CD4-positive, alpha-beta memory T cell (primary cell): Measurements from ENCODE around the gene RSPO3. TPM values are rescaled to one million over a fixed set of nuclear protein-coding genes. Genes with fewer than 3 reads are reported as not detected.

ENCODE experiments used
- CTCF ChIA-PET: fragments of 350-600 bp; sonication (Branson Sonifier 250); formaldehyde crosslinking; loops from one replicate; lab custom pipeline; 2021; ENCODE audit warnings: inconsistent platforms; ENCODE audit not compliant: partially characterized antibody; lab: Charles Lee
- POLR2A ChIA-PET: fragments of 350-600 bp; sonication (Branson Sonifier 250); formaldehyde crosslinking; loops from one replicate; lab custom pipeline; 2021; ENCODE audit not compliant: partially characterized antibody; lab: Charles Lee
- DNase-seq, 5 donors: peaks; one replicate each; pipeline versions ENCODE4 v3.0.0 to v3.0.0-alpha.2; 2020 to 2022; ENCODE audit warnings: mixed read lengths in 1 of 5
- H3K27ac ChIP-seq: one replicate; pipeline ENCODE4 v1.7.0; 2013; ENCODE audit warnings: low read depth, low read length
- H3K27me3 ChIP-seq: 2 replicates; pipeline ENCODE4 v1.7.0; 2013; ENCODE audit warnings: mild to moderate bottlenecking, low read length, moderate library complexity; ENCODE audit not compliant: insufficient read depth
- H3K36me3 ChIP-seq: 2 replicates; pipeline ENCODE4 v1.7.0; 2013; ENCODE audit warnings: mild to moderate bottlenecking, low read length, moderate library complexity; ENCODE audit not compliant: insufficient read depth
- H3K4me1 ChIP-seq: 2 replicates; pipeline ENCODE4 v1.7.0; 2013; ENCODE audit warnings: mild to moderate bottlenecking, low read length, moderate library complexity; ENCODE audit not compliant: insufficient read depth
- H3K4me3 ChIP-seq, 2 donors: one replicate each; pipeline ENCODE4 v1.7.0; 2013; ENCODE audit warnings: low read length in 2 of 2, mild to moderate bottlenecking in 1 of 2
- H3K9me3 ChIP-seq, 2 donors: one replicate each; pipeline ENCODE4 v1.7.0; 2013; ENCODE audit warnings: low read length in 2 of 2, control low read depth in 1 of 2; ENCODE audit not compliant: control insufficient read depth in 1 of 2
- H3K27ac Mint-ChIP-seq, 7 donors: one replicate each; pipeline ENCODE4 v1.8.0; 2020 to 2021; ENCODE audit warnings: mixed read lengths in 7 of 7, mild to moderate bottlenecking in 6 of 7, inconsistent platforms in 3 of 7, moderate library complexity in 3 of 7
- H3K27me3 Mint-ChIP-seq, 2 donors: one replicate each; pipeline ENCODE4 v1.8.0; 2020 to 2021; ENCODE audit warnings: mixed read lengths in 2 of 2
- H3K36me3 Mint-ChIP-seq, 2 donors: one replicate each; pipeline ENCODE4 v1.8.0; 2020 to 2021; ENCODE audit warnings: mixed read lengths in 2 of 2, inconsistent platforms in 1 of 2, mild to moderate bottlenecking in 1 of 2
- H3K4me1 Mint-ChIP-seq, 4 donors: one replicate each; pipeline ENCODE4 v1.8.0; 2020 to 2021; ENCODE audit warnings: mixed read lengths in 4 of 4, mild to moderate bottlenecking in 1 of 4
- H3K4me3 Mint-ChIP-seq, 8 donors: one replicate each; pipeline ENCODE4 v1.8.0; 2020 to 2021; ENCODE audit warnings: mixed read lengths in 8 of 8, mild to moderate bottlenecking in 7 of 8, moderate library complexity in 6 of 8, inconsistent platforms in 3 of 8
- H3K9me3 Mint-ChIP-seq, 8 donors: one replicate each; pipeline ENCODE4 v1.8.0; 2020 to 2021; ENCODE audit warnings: mixed read lengths in 8 of 8, mild to moderate bottlenecking in 5 of 8, inconsistent platforms in 3 of 8, moderate library complexity in 1 of 8
- intact Hi-C: fragments of 100-400 bp; cut with micrococcal nuclease; formaldehyde crosslinking; loops from one replicate; pipeline ENCODE4 v1.15.1; 2023
- polyA plus RNA-seq, 2 donors: library from polyadenylated mRNA; unstranded; fragments of 300-500 nt; fragmentation: Illumina TruSeq; gene quantifications; one replicate each; pipeline ENCODE4 v1.2.3, GENCODE V29; 2021
- total RNA-seq, 2 experiments: library from RNA; stranded (reverse); gene quantifications; one replicate each; pipeline ENCODE4 v1.2.3, GENCODE V29; 2021

The RSPO3 gene
- total and polyA plus RNA-seq, 4 experiments from 2014 or later, result not detected

DNA sequence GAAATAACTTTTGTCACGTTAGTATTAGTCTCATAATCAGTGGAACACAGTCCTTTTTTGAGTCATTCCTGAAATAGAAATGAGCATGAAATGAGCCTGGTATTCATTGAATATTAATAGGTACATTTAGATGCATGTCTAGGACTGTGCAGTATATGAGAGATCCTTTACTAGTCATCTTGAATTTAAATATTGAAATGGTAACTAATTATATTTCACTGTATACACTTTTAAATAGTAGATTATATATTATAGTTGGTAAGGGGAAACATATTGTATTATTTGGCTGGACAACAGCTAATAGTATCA, 59.4 kb downstream of the RSPO3 start:
- DNase-seq, result no peak
- H3K36me3 ChIP-seq, result no peaks in the 10 kb centered on the region
- Mint-ChIP-seq H3K9me3 (peaks cover 0 to 3% (median 0%) of the 10 kb centered on the region in 8 donors), H3K36me3 (no peaks in the 10 kb centered on the region), H3K27ac (no peak overlapping the region), H3K4me3 (no peak overlapping the region), H3K27me3 (peaks cover 11 to 15% of the 10 kb centered on the region in 2 donors), H3K4me1 (no peaks in the 10 kb centered on the region)
- H3K4me1 ChIP-seq, result no peaks in the 10 kb centered on the region
- H3K9me3 ChIP-seq, result no peaks in the 10 kb centered on the region
- CTCF ChIA-PET, result no interaction called here
- H3K4me3 ChIP-seq, result no peak overlapping the region
- POLR2A ChIA-PET, result no interaction called here
- no peaks in the 10 kb centered on the region for H3K27me3 ChIP-seq
- intact Hi-C loops, result no loop called here
- H3K27ac ChIP-seq, result no peak overlapping the region

DNA sequence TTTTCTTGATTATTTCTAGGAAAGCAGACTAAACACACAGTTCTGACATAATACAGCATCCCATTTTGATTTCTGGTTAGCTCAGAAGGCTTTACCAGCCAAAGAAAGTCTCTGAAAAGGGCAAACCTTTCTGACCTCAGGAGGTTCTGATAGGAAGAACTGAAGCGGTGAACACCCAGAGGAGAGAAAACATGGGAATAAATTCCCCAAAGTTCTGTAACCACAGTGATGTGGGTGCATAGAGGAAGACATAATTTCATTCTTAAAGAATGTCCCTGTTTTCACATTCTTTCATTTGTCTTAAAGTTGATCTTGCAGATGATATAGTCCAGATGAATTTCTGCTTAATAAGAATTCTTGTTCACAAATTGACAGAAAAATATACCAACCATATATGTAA, 60.3 kb downstream of the RSPO3 start:
- ChIA-PET CTCF (no interaction called here), POLR2A (no interaction called here)
- H3K4me3 Mint-ChIP-seq, result no peak overlapping the region
- H3K27ac ChIP-seq, result no peak overlapping the region
- no peak for DNase-seq
- H3K4me1 Mint-ChIP-seq, result no peaks in the 10 kb centered on the region
- H3K36me3 Mint-ChIP-seq, result no peaks in the 10 kb centered on the region
- intact Hi-C loops, result no loop called here
- no peaks in the 10 kb centered on the region for H3K4me1 ChIP-seq
- H3K27ac Mint-ChIP-seq, result no peak overlapping the region
- peaks cover 0 to 3% (median 0%) of the 10 kb centered on the region in 8 donors for H3K9me3 Mint-ChIP-seq
- no peaks in the 10 kb centered on the region for H3K9me3 ChIP-seq
- no peak overlapping the region for H3K4me3 ChIP-seq
- H3K27me3 ChIP-seq, result no peaks in the 10 kb centered on the region
- peaks cover 14 to 16% of the 10 kb centered on the region in 2 donors for H3K27me3 Mint-ChIP-seq
- no peaks in the 10 kb centered on the region for H3K36me3 ChIP-seq

DNA sequence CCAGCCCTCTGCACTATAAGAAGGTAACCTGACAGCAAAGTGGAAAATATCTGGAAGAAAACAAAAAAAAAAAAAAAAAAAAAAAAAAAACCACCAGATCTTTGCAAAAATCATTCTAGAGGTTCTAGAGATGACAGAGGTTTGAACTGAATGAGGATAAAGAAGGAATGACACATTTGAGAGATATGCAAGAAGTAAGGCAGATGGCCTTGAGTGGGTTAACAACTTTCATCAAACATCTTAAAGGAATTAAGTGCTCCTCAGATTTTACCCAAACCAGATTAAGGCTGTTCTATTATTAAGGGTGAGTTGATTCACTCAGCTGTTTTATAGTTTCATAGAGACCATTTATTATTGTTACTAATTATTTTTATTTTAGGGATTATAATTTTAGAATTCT, 62.0 kb downstream of the RSPO3 start:
- Mint-ChIP-seq H3K27me3 (peaks cover 14% of the 10 kb centered on the region in 2 donors), H3K4me3 (no peak overlapping the region), H3K27ac (no peak overlapping the region), H3K9me3 (peaks cover 0 to 3% (median 0%) of the 10 kb centered on the region in 8 donors), H3K4me1 (no peaks in the 10 kb centered on the region), H3K36me3 (no peaks in the 10 kb centered on the region)
- no peak for DNase-seq
- Histone ChIP-seq H3K27me3 (no peaks in the 10 kb centered on the region), H3K36me3 (no peaks in the 10 kb centered on the region), H3K9me3 (no peaks in the 10 kb centered on the region), H3K27ac (no peak overlapping the region), H3K4me3 (no peak overlapping the region), H3K4me1 (no peaks in the 10 kb centered on the region)
- CTCF ChIA-PET, result no interaction called here
- POLR2A ChIA-PET, result no interaction called here
- intact Hi-C loops, result no loop called here

DNA sequence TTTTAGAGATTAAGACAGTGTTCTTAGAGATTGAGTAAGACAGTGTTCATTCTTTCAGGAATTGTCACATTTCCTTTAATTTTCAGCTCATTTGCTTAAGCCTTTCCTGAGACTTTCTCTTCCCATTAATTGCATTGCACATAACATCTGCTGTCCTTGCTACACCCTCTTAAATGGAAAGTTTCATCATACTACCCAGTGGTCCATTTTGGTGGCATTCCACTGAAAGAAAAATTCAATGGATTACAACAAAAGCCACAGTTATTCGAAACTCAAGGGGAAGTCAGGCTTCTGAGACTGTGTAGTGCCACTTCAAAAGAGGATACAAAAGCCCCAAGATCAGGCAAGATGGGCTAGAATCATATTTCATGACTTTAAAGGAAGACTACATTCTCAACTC, 64.0 kb downstream of the RSPO3 start:
- Histone ChIP-seq H3K27me3 (no peaks in the 10 kb centered on the region), H3K27ac (no peak overlapping the region), H3K36me3 (no peaks in the 10 kb centered on the region), H3K4me3 (no peak overlapping the region), H3K9me3 (no peaks in the 10 kb centered on the region), H3K4me1 (no peaks in the 10 kb centered on the region)
- CTCF ChIA-PET, result no interaction called here
- intact Hi-C loops, result no loop called here
- POLR2A ChIA-PET, result no interaction called here
- peaks cover 13 to 14% of the 10 kb centered on the region in 2 donors for H3K27me3 Mint-ChIP-seq
- H3K4me3 Mint-ChIP-seq, result no peak overlapping the region
- no peak overlapping the region for H3K27ac Mint-ChIP-seq
- no peaks in the 10 kb centered on the region for H3K36me3 Mint-ChIP-seq
- no peaks in the 10 kb centered on the region for H3K4me1 Mint-ChIP-seq
- peaks cover 0 to 3% (median 0%) of the 10 kb centered on the region in 8 donors for H3K9me3 Mint-ChIP-seq
- no peak for DNase-seq

DNA sequence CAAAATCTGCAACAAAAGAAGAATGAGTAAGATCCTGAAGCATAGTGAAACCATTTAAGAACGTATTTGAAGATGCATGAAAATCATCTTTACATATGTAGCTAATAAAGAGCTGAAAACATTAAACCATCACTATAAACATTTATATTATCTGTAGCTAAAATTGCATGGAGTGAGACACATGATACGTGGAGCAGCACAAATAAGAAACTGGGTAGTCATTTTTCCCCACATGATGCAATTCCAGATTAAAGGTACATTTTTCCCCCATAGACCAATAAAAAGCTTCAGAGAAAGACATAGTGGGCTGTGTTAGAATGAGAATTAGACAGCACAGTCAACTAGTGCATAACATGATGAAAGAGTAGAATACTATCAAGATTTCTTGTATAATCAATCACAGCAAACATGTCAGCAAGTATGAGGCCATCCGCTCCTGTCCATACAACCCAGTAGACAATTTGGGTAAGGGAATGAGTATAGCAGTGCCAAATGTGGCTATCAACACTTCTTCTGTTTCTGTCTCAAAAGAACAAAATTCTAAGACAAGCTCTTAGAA, 67.0 kb downstream of the RSPO3 start:
- no peaks in the 10 kb centered on the region for H3K27me3 ChIP-seq
- Mint-ChIP-seq H3K27ac (no peak overlapping the region), H3K4me1 (no peaks in the 10 kb centered on the region), H3K9me3 (peaks cover 0 to 3% (median 0%) of the 10 kb centered on the region in 8 donors), H3K27me3 (peaks cover 6 to 8% of the 10 kb centered on the region in 2 donors), H3K36me3 (no peaks in the 10 kb centered on the region), H3K4me3 (no peak overlapping the region)
- intact Hi-C loops, result no loop called here
- H3K9me3 ChIP-seq, result no peaks in the 10 kb centered on the region
- H3K4me3 ChIP-seq, result no peak overlapping the region
- CTCF ChIA-PET, result no interaction called here
- no peaks in the 10 kb centered on the region for H3K36me3 ChIP-seq
- DNase-seq, result no peak
- POLR2A ChIA-PET, result no interaction called here
- H3K4me1 ChIP-seq, result no peaks in the 10 kb centered on the region
- H3K27ac ChIP-seq, result no peak overlapping the region

DNA sequence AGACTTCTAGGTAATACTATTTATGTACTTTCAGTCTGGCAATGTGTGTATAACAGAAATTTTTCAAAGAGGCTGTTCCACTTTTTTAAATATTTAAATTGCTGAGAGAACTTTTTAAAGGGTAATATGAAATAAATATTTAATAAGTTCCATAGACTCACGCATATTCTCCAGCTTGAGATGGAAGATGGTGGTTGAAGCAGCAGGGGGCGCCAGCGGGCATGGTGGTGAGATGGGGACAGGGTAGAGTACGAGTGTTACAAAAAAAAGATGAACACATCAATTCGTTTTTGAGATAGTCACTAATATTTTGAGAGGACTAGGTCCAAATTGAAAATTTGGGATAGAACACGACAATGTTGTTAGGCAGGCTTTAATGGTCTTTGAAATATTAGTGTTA, 68.4 kb downstream of the RSPO3 start:
- Histone ChIP-seq H3K9me3 (no peaks in the 10 kb centered on the region), H3K4me1 (no peaks in the 10 kb centered on the region), H3K27me3 (no peaks in the 10 kb centered on the region), H3K27ac (no peak overlapping the region), H3K4me3 (no peak overlapping the region), H3K36me3 (no peaks in the 10 kb centered on the region)
- no peak overlapping the region for H3K4me3 Mint-ChIP-seq
- H3K27ac Mint-ChIP-seq, result no peak overlapping the region
- intact Hi-C loops, result loop anchor here (1.0 kb wide), 1 partner anchor 79 kb away; the partner anchor contains the start of gene RNF146
- H3K4me1 Mint-ChIP-seq, result no peaks in the 10 kb centered on the region
- no peaks in the 10 kb centered on the region for H3K36me3 Mint-ChIP-seq
- POLR2A ChIA-PET, result no interaction called here
- H3K27me3 Mint-ChIP-seq, result peaks cover 2 to 5% of the 10 kb centered on the region in 2 donors
- CTCF ChIA-PET, result interaction anchor here (0.6 to 1.4 kb wide), 5 partner anchors 70 to 352 kb away, joined by 3 to 5 read pairs (median 3); partner anchors contain the start of gene RNF146
- DNase-seq, result peak in 4 of 5 donors; percentile 22 to 26 (median 24)
- peaks cover 0 to under 1% (median 0%) of the 10 kb centered on the region in 8 donors for H3K9me3 Mint-ChIP-seq

DNA sequence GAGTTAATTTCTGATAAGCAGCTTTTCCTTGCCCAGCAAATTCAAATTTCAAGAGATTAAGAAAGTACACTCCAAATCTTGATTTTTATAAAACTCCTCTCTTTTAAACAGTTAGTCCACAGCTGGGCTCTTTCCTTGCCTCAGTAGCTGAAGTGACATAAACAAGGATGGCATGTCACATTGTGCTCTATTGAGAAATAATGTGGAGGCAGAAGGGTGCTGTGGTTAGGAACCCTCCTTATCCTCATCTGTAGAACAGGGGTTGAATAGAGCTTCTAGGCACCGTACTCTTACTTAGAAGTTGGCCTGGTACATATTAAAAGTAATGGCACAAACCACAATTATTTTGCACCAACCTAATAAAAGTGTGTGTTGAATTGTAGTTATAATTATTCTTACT, 70.3 kb downstream of the RSPO3 start:
- CTCF ChIA-PET, result no interaction called here
- intact Hi-C loops, result no loop called here

More for the DNA sequence above, 70.3 kb downstream of the RSPO3 start:
- Histone ChIP-seq H3K9me3 (no peaks in the 10 kb centered on the region), H3K4me1 (no peaks in the 10 kb centered on the region), H3K27me3 (no peaks in the 10 kb centered on the region), H3K4me3 (no peak overlapping the region), H3K27ac (no peak overlapping the region), H3K36me3 (no peaks in the 10 kb centered on the region)
- peaks cover 0 to 3% of the 10 kb centered on the region in 2 donors for H3K27me3 Mint-ChIP-seq
- H3K9me3 Mint-ChIP-seq, result no peaks in the 10 kb centered on the region
- no peak for DNase-seq
- H3K36me3 Mint-ChIP-seq, result no peaks in the 10 kb centered on the region
- no peaks in the 10 kb centered on the region for H3K4me1 Mint-ChIP-seq
- POLR2A ChIA-PET, result no interaction called here
- H3K27ac Mint-ChIP-seq, result no peak overlapping the region
- no peak overlapping the region for H3K4me3 Mint-ChIP-seq
